Lung (tissue), 12 donors: ENCODE measurements around the gene CSK. TPM values are rescaled to one million over a fixed set of nuclear protein-coding genes. Genes with fewer than 3 reads are reported as not detected.

Experiments
- ATAC-seq: fragments of 200-7000 bp; cut with Tn5 transposase; one replicate; pipeline ENCODE4 v1.9.1; 2020; ENCODE audit warnings: moderate number of reproducible peaks; ENCODE audit not compliant: insufficient read depth, low FRiP score
- DNase-seq, 3 donors: peaks; one replicate each; pipeline ENCODE4 v3.0.0-alpha.2; 2013 to 2017
- H3K27ac ChIP-seq, 2 donors: one replicate each; pipeline ENCODE4 v1.5.1; 2013; ENCODE audit warnings: mild to moderate bottlenecking in 2 of 2, moderate library complexity in 2 of 2, control low read depth in 1 of 2, inconsistent platforms in 1 of 2, low read depth in 1 of 2, low read length in 1 of 2
- H3K27me3 ChIP-seq, 3 donors: one replicate each; pipeline ENCODE4 v1.5.1; 2013; ENCODE audit warnings: low read length in 2 of 3; ENCODE audit not compliant: control insufficient read depth in 3 of 3, insufficient read depth in 3 of 3
- H3K36me3 ChIP-seq, 4 donors: one replicate each; pipeline ENCODE4 v1.5.1; 2013; ENCODE audit warnings: low read length in 4 of 4, mild to moderate bottlenecking in 1 of 4, moderate library complexity in 1 of 4; ENCODE audit not compliant: control insufficient read depth in 4 of 4, insufficient read depth in 4 of 4
- H3K4me1 ChIP-seq, 5 donors: one replicate each; pipeline ENCODE4 v1.5.1; 2013; ENCODE audit warnings: low read length in 5 of 5, mild to moderate bottlenecking in 2 of 5, moderate library complexity in 1 of 5; ENCODE audit not compliant: control insufficient read depth in 5 of 5, insufficient read depth in 5 of 5
- H3K4me3 ChIP-seq: one replicate; pipeline ENCODE4 v1.5.1; 2013; ENCODE audit warnings: mild to moderate bottlenecking, control low read depth, moderate library complexity
- H3K9ac ChIP-seq, 2 donors: one replicate each; pipeline ENCODE4 v1.5.1; 2013; ENCODE audit warnings: low read length in 2 of 2, control low read depth in 1 of 2; ENCODE audit not compliant: insufficient read depth in 1 of 2
- H3K9me3 ChIP-seq, 4 donors: one replicate each; pipeline ENCODE4 v1.5.1; 2013; ENCODE audit warnings: low read length in 3 of 4, mild to moderate bottlenecking in 1 of 4, moderate library complexity in 1 of 4; ENCODE audit not compliant: control insufficient read depth in 4 of 4, insufficient read depth in 3 of 4
- WGBS, 2 donors: extraction: QIAGEN DNeasy Blood & Tissue Kit; methylation state at CpG; one replicate each; pipeline ENCODE4 v1.1.7; 2013; 5-methylcytosine and 5-hydroxymethylcytosine counted together
- polyA plus RNA-seq, 2 donors: library from polyadenylated mRNA; stranded (reverse); fragments of 200-250 nt; gene quantifications; one replicate each; pipeline ENCODE4 v1.2.1, GENCODE V29; 2013
- total RNA-seq, 2 donors: library from RNA; depleted of rRNA in 1 of 2; stranded (reverse); fragments of >200 nt in 1 of 2; gene quantifications; one replicate each; pipeline ENCODE4 v1.2.1, GENCODE V29; 2014 to 2021
- TF ChIP-seq, protein P1 (sequence below): IDR thresholded peaks from 2 replicates; pipeline ENCODE4 v1.5.1; 2012; ENCODE audit warnings: mild to moderate bottlenecking; ENCODE audit errors: control extremely low read depth, extremely low read depth
- donor health status: control.
- donor health status: control.
- donor health status: Bipolar disorder and iron deficiency.
- donor health status: healthy.
- donor health status: DM: yes; HTN: yes; CAD: no.

Gene CSK
- total and polyA plus RNA-seq, 4 donors = 39.7 to 99.1 (median 61.9) TPM

DNA sequence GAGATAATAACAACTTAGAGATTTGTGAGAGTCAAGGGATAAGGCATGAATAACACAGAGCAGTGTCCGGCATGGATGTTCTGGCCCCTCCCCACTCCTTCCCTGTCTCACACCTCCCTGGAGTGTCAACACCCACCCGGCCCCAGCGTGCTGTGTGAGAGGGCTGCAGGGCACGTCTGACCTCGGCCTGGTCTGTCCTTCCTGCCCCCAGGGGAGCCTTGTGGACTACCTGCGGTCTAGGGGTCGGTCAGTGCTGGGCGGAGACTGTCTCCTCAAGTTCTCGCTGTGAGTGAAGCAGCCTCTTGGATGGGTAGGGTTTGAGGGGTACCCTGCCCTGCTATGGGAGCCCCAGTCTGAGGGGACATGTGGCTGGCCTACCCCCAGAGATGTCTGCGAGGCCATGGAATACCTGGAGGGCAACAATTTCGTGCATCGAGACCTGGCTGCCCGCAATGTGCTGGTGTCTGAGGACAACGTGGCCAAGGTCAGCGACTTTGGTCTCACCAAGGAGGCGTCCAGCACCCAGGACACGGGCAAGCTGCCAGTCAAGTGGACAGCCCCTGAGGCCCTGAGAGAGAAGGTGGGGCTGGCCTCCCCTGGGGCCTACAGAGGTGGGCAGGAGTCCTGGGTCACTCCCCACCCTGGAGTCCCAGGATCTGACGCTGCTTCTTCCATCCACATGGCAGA is 19.6 kb downstream of the CSK start:
- Histone ChIP-seq H3K9me3 (no peaks in the 10 kb centered on the region), H3K4me3 (no peak overlapping the region), H3K27me3 (no peaks in the 10 kb centered on the region), H3K4me1 (peaks cover 0 to 4% (median 0%) of the 10 kb centered on the region in 5 donors), H3K36me3 (peaks cover 3 to 50% (median 9%) of the 10 kb centered on the region in 4 donors), H3K27ac (no peak overlapping the region), H3K9ac (no peak overlapping the region)
- DNase-seq = no peak
- ATAC-seq = no peak
- TF ChIP-seq, protein P1, sequence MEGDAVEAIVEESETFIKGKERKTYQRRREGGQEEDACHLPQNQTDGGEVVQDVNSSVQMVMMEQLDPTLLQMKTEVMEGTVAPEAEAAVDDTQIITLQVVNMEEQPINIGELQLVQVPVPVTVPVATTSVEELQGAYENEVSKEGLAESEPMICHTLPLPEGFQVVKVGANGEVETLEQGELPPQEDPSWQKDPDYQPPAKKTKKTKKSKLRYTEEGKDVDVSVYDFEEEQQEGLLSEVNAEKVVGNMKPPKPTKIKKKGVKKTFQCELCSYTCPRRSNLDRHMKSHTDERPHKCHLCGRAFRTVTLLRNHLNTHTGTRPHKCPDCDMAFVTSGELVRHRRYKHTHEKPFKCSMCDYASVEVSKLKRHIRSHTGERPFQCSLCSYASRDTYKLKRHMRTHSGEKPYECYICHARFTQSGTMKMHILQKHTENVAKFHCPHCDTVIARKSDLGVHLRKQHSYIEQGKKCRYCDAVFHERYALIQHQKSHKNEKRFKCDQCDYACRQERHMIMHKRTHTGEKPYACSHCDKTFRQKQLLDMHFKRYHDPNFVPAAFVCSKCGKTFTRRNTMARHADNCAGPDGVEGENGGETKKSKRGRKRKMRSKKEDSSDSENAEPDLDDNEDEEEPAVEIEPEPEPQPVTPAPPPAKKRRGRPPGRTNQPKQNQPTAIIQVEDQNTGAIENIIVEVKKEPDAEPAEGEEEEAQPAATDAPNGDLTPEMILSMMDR = no peak
- 89 to 91% methylated on average over 18 of the region's 18 CpGs for WGBS, 2 donors

DNA sequence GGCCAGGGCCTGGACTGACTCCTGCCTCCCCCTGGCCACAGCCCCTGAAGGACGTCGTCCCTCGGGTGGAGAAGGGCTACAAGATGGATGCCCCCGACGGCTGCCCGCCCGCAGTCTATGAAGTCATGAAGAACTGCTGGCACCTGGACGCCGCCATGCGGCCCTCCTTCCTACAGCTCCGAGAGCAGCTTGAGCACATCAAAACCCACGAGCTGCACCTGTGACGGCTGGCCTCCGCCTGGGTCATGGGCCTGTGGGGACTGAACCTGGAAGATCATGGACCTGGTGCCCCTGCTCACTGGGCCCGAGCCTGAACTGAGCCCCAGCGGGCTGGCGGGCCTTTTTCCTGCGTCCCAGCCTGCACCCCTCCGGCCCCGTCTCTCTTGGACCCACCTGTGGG is 20.4 kb downstream of the CSK start:
- H3K4me1 ChIP-seq = peaks cover 0 to 4% (median 0%) of the 10 kb centered on the region in 5 donors
- no peak overlapping the region for H3K4me3 ChIP-seq
- DNase-seq (no peak), ATAC-seq (no peak)
- H3K36me3 ChIP-seq = peaks cover 3 to 50% (median 9%) of the 10 kb centered on the region in 4 donors
- H3K27me3 ChIP-seq = no peaks in the 10 kb centered on the region
- TF ChIP-seq, protein P1 = no peak
- no peaks in the 10 kb centered on the region for H3K9me3 ChIP-seq
- WGBS, 2 donors = 91 to 92% methylated on average over 20 of the region's 20 CpGs
- H3K9ac ChIP-seq = no peak overlapping the region
- H3K27ac ChIP-seq = no peak overlapping the region

DNA sequence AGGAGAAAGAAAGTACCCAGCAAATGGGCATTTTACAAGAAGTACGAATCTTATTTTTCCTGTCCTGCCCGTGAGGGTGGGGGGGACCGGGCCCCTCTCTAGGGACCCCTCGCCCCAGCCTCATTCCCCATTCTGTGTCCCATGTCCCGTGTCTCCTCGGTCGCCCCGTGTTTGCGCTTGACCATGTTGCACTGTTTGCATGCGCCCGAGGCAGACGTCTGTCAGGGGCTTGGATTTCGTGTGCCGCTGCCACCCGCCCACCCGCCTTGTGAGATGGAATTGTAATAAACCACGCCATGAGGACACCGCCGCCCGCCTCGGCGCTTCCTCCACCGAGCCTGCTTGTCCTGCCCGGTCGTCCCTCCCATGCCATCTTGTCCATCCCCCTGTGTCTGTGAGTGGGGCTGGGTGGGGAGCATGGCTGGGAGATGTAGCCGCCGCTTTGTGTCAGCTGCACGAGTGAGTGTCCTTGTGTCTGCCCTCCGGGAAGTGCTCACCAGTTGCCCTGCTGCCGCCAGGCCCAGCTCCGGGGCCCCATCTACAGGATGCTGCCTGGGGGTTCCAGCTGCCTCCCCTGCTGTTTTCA is 21.1 kb downstream of the CSK start:
- TF ChIP-seq, protein P1 = no peak
- no peak for ATAC-seq
- peaks cover 3 to 50% (median 9%) of the 10 kb centered on the region in 4 donors for H3K36me3 ChIP-seq
- H3K27ac ChIP-seq = no peak overlapping the region
- 92 to 94% methylated on average over 31 of the region's 31 CpGs for WGBS, 2 donors
- DNase-seq = no peak
- H3K27me3 ChIP-seq = no peaks in the 10 kb centered on the region
- no peak overlapping the region for H3K9ac ChIP-seq
- peaks cover 0 to 4% (median 0%) of the 10 kb centered on the region in 5 donors for H3K4me1 ChIP-seq
- H3K9me3 ChIP-seq = no peaks in the 10 kb centered on the region
- H3K4me3 ChIP-seq = no peak overlapping the region
